ENCODE results near the gene ZDHHC22. TPM values are rescaled to one million over a fixed set of nuclear protein-coding genes. Genes with fewer than 3 reads are reported as not detected.

Gene ZDHHC22
- total and polyA plus RNA-seq, 2 experiments from 2014 or later, result 17.6 to 32.1 TPM

- Histone ChIP-seq H3K4me1 (ENCODE audit: insufficient read depth) (peaks cover 53% of the 10 kb centered on the region), H4K20me1 (replicated peaks; ENCODE audit: insufficient read depth) (no peaks in the 10 kb centered on the region; the same call in 1 of the 2 replicates), H3K36me3 (ENCODE audit: insufficient read depth) (no peaks in the 10 kb centered on the region; the same call in 1 of the 2 replicates), H3K27ac (ENCODE audit: low read depth) (no peak overlapping the region), H2AFZ (peak overlapping the region; percentile 79), H3K9me2 (ENCODE audit: insufficient read depth) (no peaks in the 10 kb centered on the region), H3K27me3 (ENCODE audit: insufficient read depth) (0 out of 2 replicates have a peak, but pooled peaks cover 12% of the 10 kb centered on the region), H3F3A (replicated peaks; ENCODE audit: low read depth) (peaks cover 31% of the 10 kb centered on the region), H3K4me2 (peak overlapping the region; percentile 96), H3K79me2 (replicated peaks; ENCODE audit: insufficient read depth) (no peaks in the 10 kb centered on the region), H3K4me3 (peak overlapping the region; percentile 81)
- Mint-ChIP-seq H3K27ac (no peak overlapping the region), H3K9me3 (no peaks in the 10 kb centered on the region), H3K4me1 (peaks cover 63% of the 10 kb centered on the region), H3K27me3 (ENCODE audit: insufficient read depth, low read depth, poor library complexity) (peaks cover 35% of the 10 kb centered on the region), H3K36me3 (ENCODE audit: low read depth) (no peaks in the 10 kb centered on the region; the same call in 1 of the 3 replicates), H3K4me3 (peak overlapping the region; percentile 72)
- TF ChIP-seq EZH2 (IDR thresholded peaks at IDR 0.05; ENCODE audit: low read depth, unreplicated experiment) (no peak), CTCF (conservative IDR thresholded peaks at IDR 0.05; ENCODE audit: low read depth in 2 of 2) (peak; percentile 37 to 56; a peak in 3 of 4 replicates)
- ATAC-seq (peak; percentile 67), DNase-seq (ENCODE audit: low spot score) (peak; percentile 62)
Measured at GRCh38 chr14:77124345-77125280, 17.0 kb downstream of the ZDHHC22 start.

DNA sequence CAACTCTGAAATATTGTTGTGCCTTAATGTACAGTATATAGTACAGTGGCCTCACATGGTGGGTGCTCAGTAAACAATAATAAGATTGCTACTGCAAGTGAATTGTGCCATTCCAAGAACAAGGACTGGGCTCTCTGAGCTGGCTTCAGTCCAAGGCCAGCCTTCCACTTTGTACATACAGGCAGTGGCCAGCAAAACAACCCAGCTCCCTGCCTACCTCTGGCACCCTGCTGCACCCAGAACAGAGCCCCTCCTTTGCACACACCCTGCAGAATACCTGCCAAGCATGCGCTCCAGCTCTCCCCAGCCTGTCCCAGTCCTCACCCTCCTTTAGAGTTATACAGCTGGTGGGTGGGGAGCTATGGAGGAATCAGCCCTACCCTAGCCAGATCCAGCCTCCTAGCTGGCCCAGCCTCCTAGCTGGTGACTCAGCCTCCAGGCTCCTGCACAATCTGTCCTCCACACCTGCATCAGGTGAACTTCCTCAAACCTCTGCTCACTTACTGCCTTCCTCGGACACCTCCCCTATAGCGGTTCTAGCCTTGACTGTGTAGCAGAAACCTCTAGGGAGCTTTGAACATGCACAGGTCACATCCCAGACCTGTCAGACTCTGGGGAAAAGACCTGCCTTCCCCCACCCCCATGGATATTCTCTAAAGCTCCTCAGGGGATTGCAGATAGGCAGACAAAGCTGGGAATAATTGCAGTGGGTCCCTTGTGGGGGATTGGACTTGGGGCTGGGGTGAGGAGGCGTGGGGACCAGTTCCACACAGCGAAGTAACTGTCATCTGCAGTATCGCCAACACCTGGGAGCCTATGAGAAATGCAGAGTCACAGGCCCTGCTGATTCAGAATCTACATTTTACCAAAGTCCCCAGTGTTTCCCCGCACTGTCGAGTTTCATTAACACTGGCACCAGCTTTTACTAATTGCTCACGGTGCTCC is 17.9 kb downstream of the ZDHHC22 start:
- Histone ChIP-seq H3K4me2 (peak overlapping the region; percentile 96), H2AFZ (peak overlapping the region; percentile 79; the same call in 1 of the 2 replicates), H4K20me1 (replicated peaks; ENCODE audit: insufficient read depth) (no peaks in the 10 kb centered on the region; the same call in none of the 2 replicates), H3K4me3 (peak overlapping the region; percentile 81; the same call in 1 of the 2 replicates), H3K27me3 (ENCODE audit: insufficient read depth) (0 out of 2 replicates have a peak, but pooled peaks cover 12% of the 10 kb centered on the region), H3K36me3 (ENCODE audit: insufficient read depth) (no peaks in the 10 kb centered on the region; the same call in 1 of the 2 replicates), H3K27ac (ENCODE audit: low read depth) (no peak overlapping the region), H3F3A (replicated peaks; ENCODE audit: low read depth) (peaks cover 31% of the 10 kb centered on the region), H3K4me1 (ENCODE audit: insufficient read depth) (peaks cover 54% of the 10 kb centered on the region), H3K9me2 (ENCODE audit: insufficient read depth) (no peaks in the 10 kb centered on the region), H3K79me2 (replicated peaks; ENCODE audit: insufficient read depth) (no peaks in the 10 kb centered on the region)
- Mint-ChIP-seq H3K4me3 (peak overlapping the region; percentile 72), H3K36me3 (ENCODE audit: low read depth) (no peaks in the 10 kb centered on the region; the same call in 1 of the 3 replicates), H3K4me1 (peaks cover 63% of the 10 kb centered on the region), H3K27me3 (ENCODE audit: insufficient read depth, low read depth, poor library complexity) (peaks cover 35% of the 10 kb centered on the region), H3K27ac (no peak overlapping the region), H3K9me3 (no peaks in the 10 kb centered on the region)
- no peak for TF ChIP-seq POLR2AphosphoS5 (IDR thresholded peaks at IDR 0.05; ENCODE audit: low read depth)
- no peak for TF ChIP-seq CTCF (conservative IDR thresholded peaks at IDR 0.05; ENCODE audit: low read depth in 2 of 2)
- no peak for DNase-seq (ENCODE audit: low spot score)
- no peak; the same call in 2 of the 3 replicates for ATAC-seq
